GM23248 (cell line): ENCODE results near the gene KCNH4. TPM values are rescaled to one million over a fixed set of nuclear protein-coding genes. Genes with fewer than 3 reads are reported as not detected.

Source experiments
- DNase-seq: peaks from one replicate; pipeline ENCODE4 v3.0.0-alpha.2; 2015
- H2AFZ ChIP-seq: fragments of 200-600 bp; sonication (generic); 2 replicates; pipeline ENCODE4 v1.6.1; 2016; ENCODE audit warnings: antibody characterized with exemption
- H3F3A ChIP-seq: fragments of 200-600 bp; sonication (generic); 2 replicates; pipeline ENCODE4 v1.6.1; 2016; ENCODE audit warnings: mild to moderate bottlenecking, antibody characterized with exemption, mixed run types; ENCODE audit not compliant: insufficient read depth
- H3K27ac ChIP-seq: fragments of 200-600 bp; sonication (generic); 2 replicates; pipeline ENCODE4 v1.5.1; 2016; ENCODE audit warnings: mild to moderate bottlenecking
- H3K27me3 ChIP-seq: fragments of 200-600 bp; sonication (generic); replicated peaks from 2 replicates; pipeline ENCODE4 v1.6.1; 2016; ENCODE audit warnings: mild to moderate bottlenecking; ENCODE audit not compliant: insufficient read depth
- H3K36me3 ChIP-seq: fragments of 200-600 bp; sonication (generic); 2 replicates; pipeline ENCODE4 v1.6.1; 2016; ENCODE audit warnings: low read depth, mild to moderate bottlenecking
- H3K4me1 ChIP-seq: fragments of 200-600 bp; sonication (generic); 2 replicates; pipeline ENCODE4 v1.6.1; 2016; ENCODE audit warnings: mild to moderate bottlenecking; ENCODE audit not compliant: insufficient read depth
- H3K4me2 ChIP-seq: fragments of 200-600 bp; sonication (generic); one replicate; pipeline ENCODE4 v1.6.1; 2016; ENCODE audit warnings: mild to moderate bottlenecking; ENCODE audit not compliant: unreplicated experiment
- H3K4me3 ChIP-seq: fragments of 200-600 bp; sonication (generic); 2 replicates; pipeline ENCODE4 v1.5.1; 2016; ENCODE audit warnings: mild to moderate bottlenecking
- H3K79me2 ChIP-seq: fragments of 200-600 bp; sonication (generic); 2 replicates; pipeline ENCODE4 v1.6.1; 2016; ENCODE audit warnings: mild to moderate bottlenecking; ENCODE audit not compliant: insufficient read depth
- H3K9ac ChIP-seq: fragments of 200-600 bp; sonication (generic); 2 replicates; pipeline ENCODE4 v1.6.1; 2016; ENCODE audit warnings: mild to moderate bottlenecking
- H3K9me2 ChIP-seq: fragments of 200-600 bp; sonication (generic); 2 replicates; pipeline ENCODE4 v1.6.1; 2016; ENCODE audit warnings: mixed run types, mild to moderate bottlenecking, moderate library complexity; ENCODE audit not compliant: insufficient read depth
- H3K9me3 ChIP-seq: fragments of 200-600 bp; sonication (generic); one replicate; pipeline ENCODE4 v1.6.1; 2017; ENCODE audit warnings: low read depth
- H4K20me1 ChIP-seq: fragments of 200-600 bp; sonication (generic); 2 replicates; pipeline ENCODE4 v1.6.0; 2016; ENCODE audit not compliant: insufficient read depth
- EZH2 ChIP-seq: fragments of 200-600 bp; sonication (generic); IDR thresholded peaks from 2 replicates; pipeline ENCODE4 v1.6.1; 2018; ENCODE audit warnings: antibody characterized with exemption, mild to moderate bottlenecking; ENCODE audit not compliant: insufficient read depth, poor library complexity, severe bottlenecking
- EZH2phosphoT487 ChIP-seq: fragments of 200-600 bp; sonication (generic); IDR thresholded peaks from 2 replicates; pipeline ENCODE4 v1.6.1; 2018; ENCODE audit warnings: antibody characterized with exemption, moderate library complexity, mild to moderate bottlenecking, low read depth; ENCODE audit not compliant: insufficient read depth
- WGBS, 2 experiments: methylation state at CpG; one replicate each; pipeline ENCODE4 v1.1.6; 2015 to 2017; ENCODE audit warnings: low lambda C conversion rate in 2 of 2, low coverage in 1 of 2; ENCODE audit errors: missing lambda C conversion rate in 2 of 2; 5-methylcytosine and 5-hydroxymethylcytosine counted together
- in situ Hi-C: fragments of 300-500 bp; cut with MboI; formaldehyde crosslinking; loops from 2 replicates; pipeline ENCODE4 v1.15.0; 2020
- polyA plus RNA-seq: library from polyadenylated mRNA; unstranded; fragments of >200 nt; fragmentation: Nextera tagmentation; extraction: Ambion mirVana; gene quantifications from 2 replicates; pipeline ENCODE4 v1.2.1, GENCODE V29; 2016
- total RNA-seq: library from RNA; depleted of rRNA; stranded (reverse); fragments of >200 nt; shearing (Covaris generic); gene quantifications from 2 replicates; pipeline ENCODE4 v1.2.3, GENCODE V29; 2014

The KCNH4 gene
- total and polyA plus RNA-seq, 2 experiments from 2014 or later: not detected

DNA sequence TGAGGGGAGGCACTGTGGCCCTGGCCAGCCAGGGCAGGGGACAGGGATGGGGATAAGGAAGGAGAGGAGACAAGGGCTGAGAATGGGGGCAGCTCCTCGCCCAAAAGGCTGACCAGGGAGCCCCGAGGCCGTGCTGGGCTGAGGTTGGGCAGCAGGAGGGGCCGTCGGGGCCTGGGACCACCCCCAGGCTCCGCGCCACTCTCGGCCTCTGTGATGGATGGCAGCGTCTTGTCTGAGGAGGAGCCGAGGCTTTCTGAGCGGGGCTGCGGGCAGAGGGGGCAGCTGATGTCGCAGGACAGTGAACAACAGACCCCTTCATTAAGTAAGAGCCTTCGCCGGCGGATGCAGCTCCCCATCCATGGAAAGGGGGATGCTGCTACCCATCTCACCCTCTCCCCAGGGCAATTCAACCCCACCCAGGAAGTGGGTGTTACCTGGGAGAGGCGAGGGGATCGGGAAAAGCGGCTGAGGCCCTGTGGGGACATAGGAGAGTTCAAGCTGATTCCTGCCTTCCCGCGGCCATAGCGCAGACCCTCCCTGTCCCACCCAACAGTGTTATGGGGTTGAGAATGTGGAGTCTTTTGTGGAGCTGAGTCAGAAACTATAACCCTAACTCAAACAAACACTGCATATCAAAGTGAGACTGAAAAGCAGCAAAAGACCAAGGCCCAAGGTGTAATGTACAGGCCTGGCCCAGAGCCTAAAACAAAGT, 17.1 kb downstream of the KCNH4 start:
- no peak for TF ChIP-seq EZH2phosphoT487
- TF ChIP-seq EZH2: no peak

DNA sequence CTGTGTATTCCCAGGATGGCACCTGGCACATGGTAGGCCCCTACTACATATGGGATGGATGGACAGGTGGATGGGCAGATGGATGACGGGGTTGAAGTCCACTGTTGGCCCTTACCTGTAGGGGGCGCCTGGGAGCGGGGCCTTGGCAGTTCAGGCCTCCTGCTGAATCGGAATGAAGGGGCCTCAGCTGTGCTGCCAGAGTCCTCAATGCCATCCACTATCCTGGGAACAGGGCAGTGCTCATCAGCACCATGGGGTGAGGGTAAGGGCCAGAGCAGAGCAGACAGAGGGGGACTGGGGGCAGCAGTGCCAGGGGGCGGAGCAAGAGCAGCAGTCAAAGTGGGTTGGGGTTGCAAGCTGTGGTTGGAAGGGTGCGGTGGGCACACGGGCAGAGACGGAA, 17.8 kb downstream of the KCNH4 start:
- Histone ChIP-seq H3K9me3 (no peaks in the 10 kb centered on the region), H3K4me3 (no peak overlapping the region), H3K27ac (no peak overlapping the region), H3F3A (no peaks in the 10 kb centered on the region), H3K9ac (no peak overlapping the region), H3K9me2 (no peaks in the 10 kb centered on the region), H4K20me1 (no peaks in the 10 kb centered on the region), H3K79me2 (no peaks in the 10 kb centered on the region), H3K4me1 (no peaks in the 10 kb centered on the region), H3K4me2 (no peak overlapping the region), H2AFZ (no peak overlapping the region), H3K36me3 (no peaks in the 10 kb centered on the region), H3K27me3 (no peaks in the 10 kb centered on the region)
- 35 to 52% methylated on average over 4 to 8 of the region's 8 CpGs for WGBS, 2 experiments
- no peak for DNase-seq
- no peak for TF ChIP-seq EZH2phosphoT487
- in situ Hi-C loops: no loop called here

More for the DNA sequence above, 17.1 kb downstream of the KCNH4 start:
- no peaks in the 10 kb centered on the region for H3K4me1 ChIP-seq
- H3K27ac ChIP-seq: no peak overlapping the region
- no peak overlapping the region for H2AFZ ChIP-seq
- 44 to 46% methylated on average over 19 to 22 of the region's 22 CpGs for WGBS, 2 experiments
- H4K20me1 ChIP-seq: no peaks in the 10 kb centered on the region
- no peak for DNase-seq
- H3K9ac ChIP-seq: no peak overlapping the region
- H3F3A ChIP-seq: no peaks in the 10 kb centered on the region
- H3K9me2 ChIP-seq: no peaks in the 10 kb centered on the region
- H3K4me2 ChIP-seq: no peak overlapping the region
- H3K9me3 ChIP-seq: no peaks in the 10 kb centered on the region
- H3K27me3 ChIP-seq: no peaks in the 10 kb centered on the region
- no peaks in the 10 kb centered on the region for H3K36me3 ChIP-seq
- no peaks in the 10 kb centered on the region for H3K79me2 ChIP-seq
- in situ Hi-C loops: no loop called here
- H3K4me3 ChIP-seq: no peak overlapping the region

DNA sequence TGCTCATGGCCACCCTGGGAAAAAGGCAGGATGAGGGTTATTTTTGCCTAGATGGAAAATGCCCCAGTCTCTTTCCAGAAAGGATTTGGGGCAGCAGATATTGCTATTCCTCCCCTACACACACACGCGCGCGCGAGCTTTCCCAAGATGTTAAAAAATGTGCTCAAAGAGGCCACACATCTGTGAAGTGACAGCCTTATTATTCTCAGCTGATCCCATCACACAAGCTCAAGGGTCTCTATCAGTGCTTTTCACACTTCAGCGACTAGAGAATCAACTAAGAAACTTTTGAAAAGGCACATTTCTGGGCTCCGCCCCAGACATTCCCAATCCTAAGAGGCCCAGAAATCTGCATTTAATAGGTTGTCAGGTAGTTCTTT, 20.4 kb downstream of the KCNH4 start:
- 84 to 86% methylated on average over 7 of the region's 7 CpGs for WGBS, 2 experiments
- no peak for TF ChIP-seq EZH2
- no peak for TF ChIP-seq EZH2phosphoT487
- no peaks in the 10 kb centered on the region for H3K79me2 ChIP-seq
- H3K4me1 ChIP-seq: no peaks in the 10 kb centered on the region
- H3K36me3 ChIP-seq: no peaks in the 10 kb centered on the region
- H3K27me3 ChIP-seq: no peaks in the 10 kb centered on the region
- no peaks in the 10 kb centered on the region for H4K20me1 ChIP-seq
- H3K9ac ChIP-seq: no peak overlapping the region
- no peaks in the 10 kb centered on the region for H3F3A ChIP-seq
- no peaks in the 10 kb centered on the region for H3K9me2 ChIP-seq
- no peak overlapping the region for H3K27ac ChIP-seq
- no peak for DNase-seq
- H2AFZ ChIP-seq: no peak overlapping the region
- no peak overlapping the region for H3K4me3 ChIP-seq
- in situ Hi-C loops: no loop called here
- H3K4me2 ChIP-seq: no peak overlapping the region
- no peaks in the 10 kb centered on the region for H3K9me3 ChIP-seq

DNA sequence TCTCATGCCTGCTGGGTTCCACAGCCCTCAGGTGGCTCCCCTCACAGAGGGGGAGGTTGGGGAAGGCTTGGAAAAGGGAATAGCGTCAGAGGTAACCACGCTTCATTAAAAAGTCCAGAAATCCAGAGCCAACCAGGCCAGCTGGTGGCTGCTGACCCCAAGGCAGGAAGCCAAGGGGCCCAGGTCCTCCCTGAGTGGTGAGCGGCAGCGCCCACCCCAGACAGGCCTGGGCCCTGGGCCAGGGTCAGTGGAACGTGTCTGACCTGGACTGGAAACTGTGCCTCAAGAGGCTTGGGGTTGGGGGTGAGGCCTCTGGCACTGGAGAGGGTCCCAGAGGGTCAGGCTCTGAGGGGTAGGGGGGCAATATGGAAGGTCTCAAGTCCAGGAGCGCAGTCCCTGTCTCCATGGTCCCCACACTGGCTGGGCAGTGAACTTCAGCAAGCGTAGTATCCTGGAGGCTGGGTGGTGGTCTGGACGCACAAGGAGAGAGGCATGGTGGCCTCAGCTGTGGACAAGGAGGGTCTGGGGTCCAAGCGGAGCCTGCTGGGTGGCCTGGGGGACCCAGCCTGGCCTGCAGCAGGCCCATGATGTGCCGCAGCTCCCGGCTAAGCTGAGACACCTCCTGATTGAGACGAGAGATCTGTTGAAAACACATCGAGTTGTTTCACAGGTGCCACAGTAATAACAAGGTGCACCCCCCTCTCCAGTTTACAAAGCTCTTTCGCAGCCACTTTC, 21.0 kb downstream of the KCNH4 start:
- no peaks in the 10 kb centered on the region for H3K9me2 ChIP-seq
- H3K27me3 ChIP-seq: no peaks in the 10 kb centered on the region
- no peak overlapping the region for H3K27ac ChIP-seq
- no peaks in the 10 kb centered on the region for H3K4me1 ChIP-seq
- TF ChIP-seq EZH2phosphoT487 (no peak), EZH2 (no peak)
- no peaks in the 10 kb centered on the region for H4K20me1 ChIP-seq
- in situ Hi-C loops: no loop called here
- no peaks in the 10 kb centered on the region for H3K79me2 ChIP-seq
- no peak overlapping the region for H2AFZ ChIP-seq
- H3F3A ChIP-seq: no peaks in the 10 kb centered on the region
- 66 to 68% methylated on average over 13 to 14 of the region's 14 CpGs for WGBS, 2 experiments
- H3K9ac ChIP-seq: no peak overlapping the region
- H3K4me2 ChIP-seq: no peak overlapping the region
- H3K9me3 ChIP-seq: no peaks in the 10 kb centered on the region
- no peaks in the 10 kb centered on the region for H3K36me3 ChIP-seq
- no peak for DNase-seq
- H3K4me3 ChIP-seq: no peak overlapping the region
